ENCODE measurements around the gene MICAL1.
"Not testable (repeated sequence)": the region's sequence is repeated elsewhere in the genome, so short reads cannot be mapped to it uniquely, and the experiment has no call there.

The MICAL1 gene

DNA sequence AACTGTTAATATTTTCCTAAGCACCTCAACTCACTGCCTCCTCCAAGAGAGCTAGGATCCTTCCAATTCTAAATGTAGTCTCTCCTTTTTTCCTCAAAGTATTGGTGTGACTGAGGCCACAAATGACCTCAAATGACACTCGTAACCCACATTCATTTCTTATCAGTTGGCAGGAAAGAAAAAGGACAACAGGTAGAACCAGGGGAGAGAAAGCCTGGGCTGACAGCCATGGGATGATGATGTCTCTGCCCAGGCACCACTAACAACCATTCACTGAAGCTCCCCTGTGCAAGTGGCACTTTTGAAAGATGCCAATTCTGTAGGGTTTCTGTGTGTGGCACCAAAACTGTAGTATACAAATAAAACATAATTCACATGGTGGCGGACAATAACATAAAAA lies 20.1 kb upstream of the MICAL1 start:
- no peak for DNase-seq (ENCODE audit: low read depth in 2 of 2)

DNA sequence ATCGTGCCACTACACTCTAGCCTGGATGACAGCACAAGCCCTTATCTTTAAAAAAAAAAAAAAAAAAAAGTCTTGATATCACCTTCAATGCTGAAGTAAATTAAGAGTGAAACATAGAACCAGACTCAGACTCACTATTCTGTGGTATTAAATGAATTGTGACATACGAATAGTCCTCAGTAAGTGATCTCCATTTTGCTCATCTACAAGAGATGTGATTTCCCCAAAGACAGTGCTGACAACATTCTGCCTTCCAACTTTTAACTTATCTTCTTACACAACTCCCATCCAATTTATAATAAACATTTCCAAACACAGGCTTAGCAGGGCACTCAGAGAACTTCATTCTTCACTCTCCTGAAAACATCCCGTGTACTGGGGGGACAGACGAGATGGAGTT lies 19.4 kb upstream of the MICAL1 start:
- DNase-seq (ENCODE audit: low read depth in 2 of 2): no peak

DNA sequence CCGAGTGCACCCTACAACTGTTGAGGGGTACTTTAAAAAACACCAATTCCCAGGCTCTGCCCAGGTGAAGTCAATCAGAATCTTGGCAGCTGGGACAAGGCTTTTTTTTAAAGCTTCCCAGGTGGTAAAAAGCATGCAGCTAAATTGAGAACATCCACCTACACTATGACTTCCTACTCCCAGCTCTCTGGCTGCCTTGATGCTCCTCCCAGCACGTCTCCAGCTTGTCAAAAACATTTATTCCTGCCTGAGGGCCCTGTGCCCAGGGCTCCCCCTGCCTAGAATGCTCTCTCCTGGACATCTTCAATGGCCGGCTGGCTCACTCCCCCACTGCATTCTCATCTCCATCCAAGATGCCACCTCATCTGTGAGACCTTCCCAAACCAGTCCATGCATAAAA lies 17.5 kb upstream of the MICAL1 start:
- DNase-seq (ENCODE audit: low read depth in 2 of 2): no peak

DNA sequence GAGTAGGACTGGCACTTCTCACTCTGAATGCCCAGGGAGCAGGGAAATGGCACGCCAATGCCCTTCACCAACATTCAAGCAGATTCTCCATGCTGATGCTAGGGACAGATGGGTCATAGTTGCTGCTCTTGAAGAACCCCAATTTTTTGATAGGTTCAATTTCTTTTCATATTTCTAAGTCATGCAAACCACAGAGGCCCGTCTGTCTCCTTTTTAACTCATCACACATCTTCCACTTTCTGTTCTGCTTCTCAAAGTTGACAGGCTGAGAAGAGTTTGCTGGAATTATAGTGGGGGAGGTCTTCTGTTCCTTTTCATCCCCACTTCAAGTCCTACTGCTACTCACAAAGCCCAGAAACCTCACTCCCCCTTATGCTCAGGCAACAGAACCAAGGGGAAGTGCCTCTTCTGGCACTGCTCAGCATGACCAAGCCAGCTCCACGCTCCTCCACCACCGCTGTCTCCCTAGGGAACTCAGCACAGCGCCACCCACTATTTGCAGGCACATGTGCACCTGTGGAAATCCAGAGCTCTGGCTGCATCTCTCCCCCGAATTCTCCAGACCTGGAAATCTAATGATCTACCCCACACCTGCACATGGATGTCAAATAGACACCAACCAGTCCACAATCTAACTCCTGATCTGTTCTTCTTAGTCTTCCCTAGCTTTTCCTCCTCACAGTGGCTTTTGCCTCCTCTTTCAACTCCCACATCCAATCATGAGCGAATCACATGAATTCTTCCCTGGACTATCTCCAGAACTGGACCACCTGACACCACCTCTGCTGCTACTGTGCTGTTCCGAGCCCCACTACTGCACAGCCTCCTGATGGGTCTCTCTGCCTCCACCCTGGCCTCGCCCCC lies 16.8 kb upstream of the MICAL1 start:
- no peak for DNase-seq (ENCODE audit: low read depth in 2 of 2)

DNA sequence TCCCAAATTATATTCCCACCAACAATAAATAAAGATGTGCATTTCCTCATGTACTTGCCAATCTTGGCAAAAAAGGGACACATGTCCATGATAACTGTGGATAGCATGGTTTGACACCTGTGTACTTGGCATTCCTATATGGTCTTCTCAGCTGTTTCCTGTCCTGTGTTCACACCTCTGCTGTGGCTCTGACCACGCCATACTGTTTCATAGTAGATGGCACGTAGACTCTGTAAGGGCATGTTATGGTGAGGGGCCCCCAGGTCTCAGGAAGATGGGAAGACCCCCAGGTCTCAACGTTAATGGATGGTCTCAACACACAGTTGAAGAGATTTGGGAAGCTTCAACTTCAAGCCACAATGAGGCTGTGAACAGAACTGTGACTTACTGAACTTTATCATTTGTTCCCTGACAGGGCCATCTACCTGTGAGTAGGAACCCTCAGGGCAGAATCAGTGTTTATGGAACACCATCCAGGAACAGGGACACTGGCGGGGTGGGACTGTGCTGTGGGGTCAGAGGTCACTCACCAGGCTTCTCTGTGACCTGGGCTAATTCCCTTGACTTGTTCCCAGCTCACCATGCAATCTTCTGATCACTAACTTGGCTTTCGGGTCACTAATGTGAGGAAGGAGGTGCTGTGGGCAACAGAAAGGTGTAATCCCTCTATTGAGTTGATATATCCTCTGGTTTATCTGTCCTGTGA lies 15.7 kb upstream of the MICAL1 start:
- DNase-seq (ENCODE audit: low read depth in 2 of 2): no peak

DNA sequence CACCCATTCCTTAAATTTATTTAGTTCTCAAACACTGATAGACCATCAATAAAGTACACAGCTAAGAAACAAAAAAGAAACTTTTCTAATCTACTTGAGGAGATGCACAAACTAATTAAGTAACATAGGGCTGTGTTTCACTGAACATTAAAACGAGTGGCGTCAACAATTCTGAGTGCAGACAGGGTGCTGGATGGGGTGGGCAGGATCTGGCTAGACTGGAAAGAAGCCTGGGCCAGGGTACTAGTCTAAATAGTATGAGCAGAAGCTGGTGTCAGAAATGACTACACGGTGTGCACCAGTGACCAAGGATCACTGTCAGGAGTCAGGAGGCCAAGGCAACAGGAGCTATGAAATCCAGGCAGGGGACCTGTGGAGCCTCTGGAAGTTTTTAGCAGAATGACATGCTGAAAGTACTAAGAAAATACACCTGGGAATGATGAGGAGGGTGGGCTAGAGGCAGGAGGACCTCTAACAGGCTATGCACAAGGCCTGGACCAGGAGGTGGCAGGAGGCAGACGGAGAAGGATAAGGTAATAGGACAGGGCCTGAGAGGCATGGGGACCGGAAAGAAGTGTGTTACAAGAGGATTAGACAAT lies 14.1 kb upstream of the MICAL1 start:
- no peak for DNase-seq (ENCODE audit: low read depth in 2 of 2)

DNA sequence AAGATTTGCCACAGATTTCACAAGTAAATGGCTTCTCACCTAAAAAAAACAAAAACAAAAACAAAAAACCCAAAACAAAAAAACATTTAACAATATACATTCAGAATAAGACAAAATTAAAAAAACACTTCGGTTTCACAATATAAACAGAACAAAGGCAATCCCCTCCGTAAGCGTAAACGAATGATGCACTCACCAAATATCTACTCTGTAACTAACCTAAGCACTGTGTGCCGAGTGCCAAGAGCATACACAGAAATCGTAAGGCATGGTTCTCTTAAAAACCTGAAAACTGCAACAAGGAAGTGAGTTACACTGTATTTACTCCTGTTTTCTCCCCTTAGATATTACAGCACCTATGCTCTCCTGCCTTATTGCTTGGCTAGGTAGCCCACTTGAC lies 12.1 kb upstream of the MICAL1 start:
- no peak for DNase-seq (ENCODE audit: low read depth in 2 of 2)

DNA sequence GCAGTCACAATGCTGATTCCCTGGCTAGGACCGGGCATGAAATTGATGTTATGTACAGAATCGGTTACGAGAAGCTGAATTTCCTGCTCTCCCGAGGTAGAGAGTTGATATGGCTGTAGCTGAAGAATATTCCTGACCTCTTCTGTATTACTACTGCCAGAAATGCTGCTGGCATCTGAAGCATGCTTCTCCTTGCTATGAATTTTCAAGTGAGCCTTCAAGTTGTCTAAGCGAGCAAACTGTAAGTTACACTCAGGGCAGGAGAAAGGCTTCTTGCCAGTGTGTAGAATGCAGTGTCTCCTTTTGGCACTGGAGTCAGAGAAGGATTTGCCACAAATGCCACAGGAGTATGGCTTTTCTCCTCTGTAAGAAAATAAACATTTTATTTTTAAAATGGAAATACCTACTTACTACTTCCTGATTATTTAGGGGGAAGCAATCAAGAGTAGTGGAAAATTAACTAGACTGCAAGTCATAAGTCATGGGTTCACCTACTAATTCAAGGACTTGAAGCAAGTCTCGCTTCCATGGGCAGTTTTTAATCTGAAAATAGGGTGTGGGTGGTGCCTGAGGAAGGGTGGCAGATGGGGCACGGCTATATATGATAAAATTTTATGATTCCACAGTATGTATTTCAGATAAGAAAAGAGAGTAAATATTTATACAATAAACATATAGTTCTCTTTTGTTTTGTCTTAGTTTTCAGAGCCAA lies 10.8 kb upstream of the MICAL1 start:
- DNase-seq (ENCODE audit: low read depth in 2 of 2): no peak

DNA sequence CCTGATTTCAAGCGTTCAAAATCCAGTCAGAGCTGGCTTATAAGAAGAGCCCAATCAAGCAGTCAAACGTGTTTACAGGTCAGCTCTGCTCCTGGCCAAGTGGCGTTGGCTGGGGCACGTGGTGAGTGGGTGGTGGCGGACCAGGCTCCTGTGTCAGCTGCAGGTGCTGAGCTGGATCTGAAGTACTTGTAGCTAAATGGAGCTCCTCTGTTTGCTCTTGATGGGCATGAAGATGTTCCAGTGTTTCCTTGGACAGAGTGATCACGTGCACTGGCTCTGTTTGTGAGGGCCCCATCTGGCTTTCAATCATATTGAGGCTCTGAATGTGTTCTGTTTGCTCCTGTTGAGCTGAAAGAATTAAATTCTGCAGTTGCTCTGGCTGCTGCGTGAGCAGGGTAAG lies 10.2 kb upstream of the MICAL1 start:
- DNase-seq (ENCODE audit: low read depth in 2 of 2): no peak

DNA sequence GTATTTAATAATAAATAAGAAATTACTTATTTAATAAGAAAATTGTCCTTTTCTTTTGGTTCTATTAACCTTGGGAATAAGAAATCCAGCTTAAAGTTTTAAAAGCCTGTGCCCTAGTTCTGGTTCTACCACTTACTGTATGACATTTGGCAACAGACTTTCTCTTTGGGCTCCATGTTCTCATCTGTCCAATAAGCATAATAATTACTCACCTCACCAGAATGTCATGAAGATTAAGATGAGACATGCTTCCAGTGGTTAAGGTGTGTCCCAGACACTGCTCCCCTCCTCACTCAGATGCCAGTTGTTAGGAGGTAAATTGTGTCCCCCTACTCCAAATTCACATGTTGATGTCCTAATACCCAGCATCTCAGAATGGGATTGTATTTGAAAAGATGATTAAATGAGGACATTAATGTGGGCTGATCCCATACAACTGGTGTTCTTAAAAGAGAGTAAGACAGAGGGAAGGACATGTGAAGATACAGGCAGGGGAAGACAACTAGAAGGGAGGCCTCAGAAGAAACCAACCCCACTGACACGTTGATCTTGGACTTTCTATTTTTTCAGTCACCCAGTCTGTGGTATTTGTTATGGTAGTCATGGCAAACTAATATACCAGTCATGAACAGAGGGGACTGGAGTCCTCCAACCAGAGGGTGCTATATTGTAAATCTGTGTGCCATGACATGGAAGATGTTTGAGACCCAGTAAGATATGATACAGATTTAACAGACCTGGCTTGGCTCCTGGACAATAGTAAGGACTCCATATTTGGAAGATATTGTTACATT lies 6.4 kb upstream of the MICAL1 start:
- DNase-seq (ENCODE audit: low read depth in 2 of 2): no peak

DNA sequence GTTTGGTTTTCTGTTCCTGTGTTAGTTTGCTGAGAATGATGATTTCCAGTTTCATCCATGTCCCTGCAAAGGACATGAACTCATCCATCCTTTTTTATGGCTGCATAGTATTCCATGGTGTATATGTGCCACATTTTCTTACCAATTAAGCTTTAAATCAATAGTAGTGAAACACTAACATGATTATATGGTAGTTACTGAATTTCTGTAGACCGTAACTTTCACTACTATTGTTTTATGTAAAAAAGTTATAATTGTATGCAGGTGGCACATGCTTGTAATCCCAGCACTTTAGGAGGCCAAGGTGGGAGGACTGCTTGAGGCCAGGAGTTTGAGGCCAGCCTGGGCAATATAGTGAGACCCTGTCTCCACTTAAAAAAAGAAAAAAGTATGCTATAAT lies 5.6 kb upstream of the MICAL1 start:
- not testable (repeated sequence) for DNase-seq (ENCODE audit: low read depth in 2 of 2)

DNA sequence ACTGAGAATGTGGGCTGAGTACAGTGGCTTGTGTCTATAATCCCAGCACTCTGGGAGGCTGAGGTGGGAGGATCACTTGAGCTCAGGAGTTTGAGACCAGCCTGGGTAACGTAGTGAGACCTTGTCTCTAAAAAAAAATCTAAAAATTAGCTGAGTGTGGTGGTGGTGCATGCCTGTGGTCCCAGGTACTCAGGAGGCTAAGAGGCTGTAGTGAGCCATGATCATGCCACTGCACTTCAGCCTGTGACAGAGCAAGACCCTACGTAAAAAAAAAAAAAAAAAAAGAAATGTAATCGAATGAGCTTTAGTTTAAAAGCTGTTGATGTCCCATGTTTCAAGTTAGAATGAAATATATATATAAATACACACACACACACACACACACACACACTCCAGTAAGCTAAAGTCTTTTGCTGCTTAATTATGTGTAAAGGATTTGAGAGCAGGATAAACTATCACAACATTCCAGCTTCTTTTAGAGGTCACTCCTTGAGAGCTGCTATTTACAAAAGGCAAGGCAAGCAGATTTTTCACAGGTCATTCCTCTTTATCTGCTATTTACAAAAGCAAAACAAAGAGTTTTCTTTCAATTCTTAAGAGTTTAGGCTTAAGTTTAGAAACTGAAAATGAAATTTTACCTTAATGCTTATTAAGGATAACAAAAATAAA lies 4.7 kb upstream of the MICAL1 start:
- no peak for DNase-seq (ENCODE audit: low read depth in 2 of 2)

DNA sequence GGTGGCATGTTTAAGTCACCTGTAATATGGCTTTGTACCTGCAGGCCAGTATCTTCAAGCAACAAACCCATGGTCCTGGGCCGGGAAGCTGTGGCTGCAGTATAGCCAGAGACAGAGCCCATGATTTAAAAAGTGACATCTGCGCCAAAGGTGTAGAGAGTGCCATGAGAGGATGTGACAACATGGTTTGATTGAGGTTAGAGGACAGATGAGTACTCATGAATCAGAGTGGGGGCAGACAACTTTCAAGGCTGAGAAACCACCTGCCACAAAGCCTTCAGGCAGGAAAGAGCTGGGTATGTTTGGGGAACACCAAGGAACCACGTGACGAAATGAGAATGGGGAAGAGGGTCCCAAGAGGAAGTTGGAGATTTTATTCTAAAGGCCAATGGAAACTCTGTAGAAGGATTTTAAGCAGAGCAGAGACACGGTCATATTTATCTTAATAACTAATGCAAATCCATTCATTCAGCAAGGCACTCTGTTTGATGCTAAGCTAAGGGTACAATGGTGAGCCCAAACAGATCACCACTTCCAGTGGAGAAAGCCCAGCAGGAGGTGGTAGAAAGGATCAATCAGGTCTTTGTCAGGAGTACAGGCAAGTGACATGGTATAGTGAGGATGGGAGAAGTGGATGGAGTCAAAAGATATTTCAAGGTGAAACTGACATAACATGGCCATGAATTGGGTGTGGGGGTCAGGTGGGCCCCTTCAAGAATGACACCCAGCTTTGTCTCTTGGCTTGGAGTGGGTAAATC lies 3.4 kb upstream of the MICAL1 start:
- no peak for DNase-seq (ENCODE audit: low read depth in 2 of 2)

DNA sequence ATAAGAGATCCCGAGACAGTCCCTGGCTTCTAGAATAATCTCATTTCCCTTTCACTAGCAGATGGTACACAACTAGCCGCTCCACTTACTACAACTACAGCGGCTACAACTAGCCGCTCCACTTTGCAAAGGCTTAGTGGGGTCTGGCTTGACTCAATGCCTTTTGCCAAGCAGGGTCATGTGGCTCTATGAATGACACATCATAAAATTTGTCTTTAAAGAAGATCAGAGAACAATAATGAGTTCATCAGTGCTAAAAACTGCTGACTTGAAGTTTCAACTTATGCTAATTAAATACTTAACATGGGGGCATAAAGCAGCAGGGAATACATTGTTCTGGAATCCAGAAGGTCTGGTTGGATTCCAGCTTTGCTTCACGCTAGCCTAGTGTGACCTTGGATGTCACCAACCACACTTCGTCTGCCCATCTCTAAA lies 2.0 kb upstream of the MICAL1 start:
- no peak for DNase-seq (ENCODE audit: low read depth in 2 of 2)

DNA sequence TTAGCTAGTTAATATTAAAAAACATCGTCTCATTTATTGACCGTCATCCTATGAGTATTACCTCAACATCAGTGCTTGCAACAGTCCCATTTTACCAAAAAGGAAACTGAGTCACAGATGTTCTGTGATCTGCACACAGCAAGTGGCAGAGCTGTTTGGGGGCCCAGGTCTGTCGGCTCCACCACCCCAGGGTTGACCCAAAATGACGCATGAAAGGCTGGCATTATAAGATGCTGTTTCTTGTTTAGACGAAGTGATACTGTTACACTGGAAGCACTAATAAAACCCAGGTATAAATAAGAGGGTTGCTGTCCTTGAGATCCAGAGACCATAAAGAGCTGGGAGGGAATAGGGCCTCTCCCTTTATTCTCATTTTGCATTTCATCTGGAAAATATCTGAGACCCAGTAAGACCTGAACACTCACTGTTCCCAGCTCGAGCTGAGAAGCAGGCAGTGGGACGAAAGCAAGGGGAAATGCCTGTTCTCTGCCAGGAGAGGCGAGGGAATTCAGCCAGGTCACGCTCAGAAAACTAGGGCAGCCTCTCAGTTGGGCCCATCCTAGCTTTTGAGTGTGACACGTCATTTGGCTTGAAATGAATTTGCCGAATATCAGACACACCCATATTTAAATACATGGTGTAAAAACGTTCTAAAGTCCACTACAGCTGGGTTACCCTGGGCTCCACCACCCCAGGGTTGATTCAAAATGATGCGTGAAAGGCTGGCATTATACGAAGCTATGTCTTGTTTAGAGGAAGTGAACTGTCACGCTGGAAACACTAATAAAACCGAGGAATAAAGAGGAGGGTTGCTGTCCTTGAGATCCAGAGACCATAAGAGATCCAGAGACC lies 1.4 kb upstream of the MICAL1 start:
- no peak for DNase-seq (ENCODE audit: low read depth in 2 of 2)

DNA sequence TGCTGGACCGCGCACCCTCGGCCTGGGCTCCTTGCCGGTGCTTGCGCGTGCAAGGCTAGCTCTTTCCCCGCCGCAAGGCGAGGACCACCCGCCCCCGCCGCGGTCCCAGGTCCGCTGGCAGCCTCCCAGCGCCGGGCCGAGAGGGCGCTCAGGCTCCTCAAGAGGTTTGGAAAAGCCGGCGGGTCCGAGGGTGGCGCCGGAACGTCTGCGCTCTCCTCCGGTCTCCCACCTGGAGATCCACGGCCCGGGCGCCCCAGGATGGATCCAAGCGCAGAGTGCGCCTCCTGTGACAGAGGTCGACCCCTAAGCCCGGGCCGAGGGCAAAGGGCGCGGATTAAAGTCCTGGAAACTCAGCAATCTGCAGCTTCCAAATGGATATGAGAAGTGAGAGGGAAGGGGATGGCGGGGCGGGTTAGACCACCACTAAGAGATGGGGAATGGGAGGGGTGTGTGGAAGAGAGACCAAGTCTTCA lies 575 bp upstream of the MICAL1 start:
- DNase-seq (ENCODE audit: low read depth in 2 of 2): no peak

DNA sequence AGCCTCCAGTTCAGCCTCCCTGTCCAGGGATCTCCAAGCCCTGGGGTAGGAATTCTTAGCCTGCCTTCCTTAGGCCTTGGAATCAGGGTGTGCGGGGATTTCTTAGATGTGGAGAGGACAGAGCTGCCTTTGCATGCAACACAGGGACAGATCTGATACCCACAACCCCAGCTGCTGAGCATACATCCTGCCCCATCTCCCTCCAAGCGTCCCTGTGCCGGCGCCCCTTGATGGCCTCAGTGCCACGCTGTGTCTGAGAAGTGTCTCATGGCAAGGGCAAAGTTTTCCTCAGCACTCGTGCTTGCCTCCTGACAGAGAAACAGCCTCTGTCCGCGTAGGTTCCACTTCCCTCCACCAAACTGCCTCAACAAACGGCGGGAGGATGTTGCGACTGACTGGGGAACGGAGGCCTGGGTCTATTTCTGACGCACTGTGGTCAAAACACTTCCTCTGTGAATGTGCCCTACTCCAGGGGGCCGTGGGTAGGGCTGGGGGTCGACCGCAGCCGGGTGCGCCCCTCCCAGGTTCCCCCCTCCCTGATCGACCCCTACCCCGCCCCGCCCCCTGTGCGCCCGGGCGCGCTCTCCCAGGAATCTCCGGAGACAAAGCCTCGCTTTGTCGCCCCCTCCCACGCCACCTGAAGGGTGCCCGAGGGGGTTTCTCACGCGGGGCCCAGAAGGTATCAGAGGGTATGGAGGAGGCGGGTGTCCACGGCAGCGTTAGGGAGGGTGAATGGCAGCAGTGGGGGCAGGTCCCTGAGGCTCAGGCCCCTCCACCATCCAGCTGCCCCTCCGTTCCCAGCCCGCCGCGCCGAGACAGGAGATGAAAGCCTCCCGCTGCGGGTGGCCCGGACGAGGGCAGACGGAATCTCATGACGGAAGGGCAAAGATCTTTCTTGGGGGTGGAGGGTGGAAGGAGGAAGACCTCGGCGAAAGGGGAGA lies 806 bp downstream of the MICAL1 start:
- peak in 1 of 2 donors; percentile 32 for DNase-seq (ENCODE audit: low read depth in 2 of 2)

Data from activated CD4-positive, alpha-beta T cell treated with anti-CD3 and anti-CD28 coated beads for 24 hours (primary cell).